ENCODE results near the gene ADGRD1.

Gene ADGRD1

DNA sequence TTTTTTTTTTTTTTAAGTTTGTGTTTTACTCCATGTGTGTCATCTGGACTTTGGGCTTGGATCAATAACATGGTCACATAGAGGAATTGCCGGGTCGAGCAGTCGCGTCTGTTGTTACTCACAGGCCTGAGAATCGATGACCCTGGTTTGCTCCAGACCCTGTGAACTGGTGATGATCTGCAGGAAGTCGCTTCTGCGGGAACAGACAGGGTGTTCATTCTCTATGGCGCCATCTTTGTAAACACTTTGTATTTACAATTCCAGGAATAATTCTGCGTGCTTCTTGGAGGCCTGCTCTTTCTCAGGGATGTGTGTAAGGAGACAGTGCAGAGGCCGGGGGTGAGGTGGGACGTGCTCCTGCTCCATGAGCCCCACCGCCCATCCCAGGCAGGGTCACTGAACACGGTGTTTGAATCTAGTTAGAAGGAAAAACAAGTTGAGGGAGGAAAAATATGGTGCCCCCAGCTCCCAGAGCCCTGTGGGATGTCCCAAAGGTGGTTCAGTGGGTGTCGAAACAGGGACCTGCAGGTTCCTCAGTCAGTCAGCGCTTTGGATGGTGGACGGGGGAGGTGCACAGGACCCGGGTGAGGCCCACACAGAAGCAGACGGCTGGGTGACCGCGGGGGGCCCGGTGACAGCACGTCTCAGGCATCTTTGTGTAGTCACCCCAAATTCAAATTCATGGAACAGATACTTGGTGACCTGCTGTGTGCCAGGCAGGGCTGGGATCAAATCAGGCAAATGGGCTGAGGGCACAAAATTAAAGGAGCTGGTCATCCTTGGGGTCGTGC lies 58.8 kb downstream of the ADGRD1 start:
- H2AK5ac ChIP-seq (ENCODE audit: low read length, severe bottlenecking) = no peak overlapping the region
- H2BK120ac ChIP-seq (ENCODE audit: low read depth, low read length) = no peak overlapping the region
- no peaks in the 10 kb centered on the region for H3K4me1 ChIP-seq (ENCODE audit: control insufficient read depth, insufficient read depth, low read depth, low read length)
- H3K4me3 ChIP-seq (ENCODE audit: insufficient read depth in 1 of 2, low read depth in 1 of 2, low read length in 2 of 2) = no peak overlapping the region
- H2AFZ ChIP-seq (ENCODE audit: low read depth, low read length) = no peak overlapping the region
- no peaks in the 10 kb centered on the region for H3K79me1 ChIP-seq (replicated peaks; ENCODE audit: low read length, poor library complexity, severe bottlenecking)
- H2BK15ac ChIP-seq (ENCODE audit: low read depth, poor library complexity, severe bottlenecking) = no peak overlapping the region
- H3K4ac ChIP-seq (ENCODE audit: low read depth in 1 of 2, low read length in 2 of 2) = no peak overlapping the region
- H3K4me2 ChIP-seq (ENCODE audit: low read length, poor library complexity, severe bottlenecking) = no peak overlapping the region
- H4K8ac ChIP-seq (ENCODE audit: low read length) = no peak overlapping the region
- DNase-seq = peak; percentile 28
- no peak overlapping the region for H2BK12ac ChIP-seq (ENCODE audit: low read length in 2 of 2)
- no peak overlapping the region for H2BK5ac ChIP-seq (ENCODE audit: low read depth, low read length, poor library complexity, severe bottlenecking)
- H3K9ac ChIP-seq (ENCODE audit: low read length) = no peak overlapping the region
- no peak overlapping the region for H4K91ac ChIP-seq (ENCODE audit: low read length)
- H3K23ac ChIP-seq (ENCODE audit: low read length in 2 of 2) = no peak overlapping the region
- H3K18ac ChIP-seq (ENCODE audit: low read depth in 1 of 2, low read length in 2 of 2) = no peak overlapping the region
- H3K27me3 ChIP-seq (ENCODE audit: control insufficient read depth in 1 of 2, insufficient read depth in 1 of 2, low read length in 2 of 2) = no peaks in the 10 kb centered on the region
- no peak overlapping the region for H3K14ac ChIP-seq (ENCODE audit: low read length in 2 of 2)
- H3K27ac ChIP-seq (ENCODE audit: low read length, poor library complexity, severe bottlenecking) = no peak overlapping the region
- 48% methylated on average over 23 of the region's 23 CpGs for WGBS
- H3K36me3 ChIP-seq (ENCODE audit: control insufficient read depth in 1 of 2, insufficient read depth in 2 of 2, low read depth in 1 of 2, low read length in 2 of 2) = no peaks in the 10 kb centered on the region
- H3K9me3 ChIP-seq (ENCODE audit: control insufficient read depth, low read length) = no peaks in the 10 kb centered on the region

DNA sequence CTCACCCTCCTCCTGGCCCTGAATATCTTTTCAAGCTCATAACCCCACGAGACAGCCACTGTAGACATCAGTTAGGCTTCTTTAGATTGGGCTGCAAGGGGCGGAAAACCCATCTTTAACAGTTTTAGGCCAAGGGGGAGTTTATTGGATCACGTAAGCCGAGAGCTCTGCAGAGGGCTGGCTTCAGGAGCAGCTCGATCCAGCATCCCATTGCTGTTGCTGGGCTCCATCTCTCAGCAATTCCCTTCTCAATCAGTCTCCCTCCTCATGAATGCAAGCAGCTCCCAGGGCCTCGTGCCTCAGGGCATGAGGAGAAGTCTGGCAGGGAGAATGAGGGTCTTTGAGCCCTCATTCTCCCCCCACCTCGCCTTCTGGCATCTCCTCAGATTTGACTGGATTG lies 59.4 kb downstream of the ADGRD1 start:
- Histone ChIP-seq H3K18ac (ENCODE audit: low read depth in 1 of 2, low read length in 2 of 2) (no peak overlapping the region), H2BK5ac (ENCODE audit: low read depth, low read length, poor library complexity, severe bottlenecking) (no peak overlapping the region), H3K79me1 (replicated peaks; ENCODE audit: low read length, poor library complexity, severe bottlenecking) (no peaks in the 10 kb centered on the region), H2BK12ac (ENCODE audit: low read length in 2 of 2) (no peak overlapping the region), H3K36me3 (ENCODE audit: control insufficient read depth in 1 of 2, insufficient read depth in 2 of 2, low read depth in 1 of 2, low read length in 2 of 2) (no peaks in the 10 kb centered on the region), H2AFZ (ENCODE audit: low read depth, low read length) (no peak overlapping the region), H2AK5ac (ENCODE audit: low read length, severe bottlenecking) (no peak overlapping the region), H2BK15ac (ENCODE audit: low read depth, poor library complexity, severe bottlenecking) (no peak overlapping the region), H3K27ac (ENCODE audit: low read length, poor library complexity, severe bottlenecking) (no peak overlapping the region), H3K9me3 (ENCODE audit: control insufficient read depth, low read length) (no peaks in the 10 kb centered on the region), H3K4ac (ENCODE audit: low read depth in 1 of 2, low read length in 2 of 2) (no peak overlapping the region), H3K9ac (ENCODE audit: low read length) (no peak overlapping the region), H3K27me3 (ENCODE audit: control insufficient read depth in 1 of 2, insufficient read depth in 1 of 2, low read length in 2 of 2) (no peaks in the 10 kb centered on the region), H3K4me3 (ENCODE audit: insufficient read depth in 1 of 2, low read depth in 1 of 2, low read length in 2 of 2) (no peak overlapping the region), H2BK120ac (ENCODE audit: low read depth, low read length) (no peak overlapping the region), H4K8ac (ENCODE audit: low read length) (no peak overlapping the region), H3K14ac (ENCODE audit: low read length in 2 of 2) (no peak overlapping the region), H3K4me2 (ENCODE audit: low read length, poor library complexity, severe bottlenecking) (no peak overlapping the region), H4K91ac (ENCODE audit: low read length) (no peak overlapping the region), H3K4me1 (ENCODE audit: control insufficient read depth, insufficient read depth, low read depth, low read length) (peaks cover 2% of the 10 kb centered on the region), H3K23ac (ENCODE audit: low read length in 2 of 2) (no peak overlapping the region)
- WGBS = 74% methylated on average over 7 of the region's 7 CpGs
- DNase-seq = no peak

DNA sequence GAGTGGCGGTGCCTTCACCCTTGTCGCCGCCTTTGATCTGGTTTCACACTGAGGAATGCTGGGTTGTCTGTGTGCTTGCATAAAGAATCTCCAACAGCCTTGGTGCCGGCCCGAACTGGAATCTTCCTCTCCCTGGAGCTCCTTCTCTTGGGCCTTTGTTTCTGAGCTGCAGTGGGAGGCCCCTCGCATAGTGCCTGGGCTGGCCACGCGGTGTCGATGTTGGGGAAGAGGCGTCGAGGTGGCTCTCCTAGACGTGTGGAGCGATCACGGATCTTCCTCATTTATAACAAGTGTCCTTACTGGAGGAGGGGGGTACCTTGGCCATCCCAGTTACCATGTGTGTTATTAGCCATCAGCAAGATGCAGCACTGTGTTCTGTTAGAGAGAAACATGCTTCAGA lies 60.6 kb downstream of the ADGRD1 start:
- Histone ChIP-seq H3K23ac (ENCODE audit: low read length in 2 of 2) (no peak overlapping the region), H3K9ac (ENCODE audit: low read length) (no peak overlapping the region), H2AK5ac (ENCODE audit: low read length, severe bottlenecking) (no peak overlapping the region), H2BK120ac (ENCODE audit: low read depth, low read length) (no peak overlapping the region), H4K91ac (ENCODE audit: low read length) (no peak overlapping the region), H3K14ac (ENCODE audit: low read length in 2 of 2) (no peak overlapping the region), H2BK12ac (ENCODE audit: low read length in 2 of 2) (no peak overlapping the region), H3K4me1 (ENCODE audit: control insufficient read depth, insufficient read depth, low read depth, low read length) (peaks cover 2% of the 10 kb centered on the region), H3K79me1 (replicated peaks; ENCODE audit: low read length, poor library complexity, severe bottlenecking) (no peaks in the 10 kb centered on the region), H2AFZ (ENCODE audit: low read depth, low read length) (no peak overlapping the region), H3K27ac (ENCODE audit: low read length, poor library complexity, severe bottlenecking) (no peak overlapping the region), H2BK5ac (ENCODE audit: low read depth, low read length, poor library complexity, severe bottlenecking) (no peak overlapping the region), H2BK15ac (ENCODE audit: low read depth, poor library complexity, severe bottlenecking) (no peak overlapping the region), H3K4me3 (ENCODE audit: insufficient read depth in 1 of 2, low read depth in 1 of 2, low read length in 2 of 2) (no peak overlapping the region), H3K4ac (ENCODE audit: low read depth in 1 of 2, low read length in 2 of 2) (no peak overlapping the region), H3K4me2 (ENCODE audit: low read length, poor library complexity, severe bottlenecking) (no peak overlapping the region), H3K36me3 (ENCODE audit: control insufficient read depth in 1 of 2, insufficient read depth in 2 of 2, low read depth in 1 of 2, low read length in 2 of 2) (no peaks in the 10 kb centered on the region), H3K27me3 (ENCODE audit: control insufficient read depth in 1 of 2, insufficient read depth in 1 of 2, low read length in 2 of 2) (no peaks in the 10 kb centered on the region), H3K9me3 (ENCODE audit: control insufficient read depth, low read length) (no peaks in the 10 kb centered on the region), H3K18ac (ENCODE audit: low read depth in 1 of 2, low read length in 2 of 2) (no peak overlapping the region), H4K8ac (ENCODE audit: low read length) (no peak overlapping the region)
- WGBS = 92% methylated on average over 14 of the region's 14 CpGs
- no peak for DNase-seq

DNA sequence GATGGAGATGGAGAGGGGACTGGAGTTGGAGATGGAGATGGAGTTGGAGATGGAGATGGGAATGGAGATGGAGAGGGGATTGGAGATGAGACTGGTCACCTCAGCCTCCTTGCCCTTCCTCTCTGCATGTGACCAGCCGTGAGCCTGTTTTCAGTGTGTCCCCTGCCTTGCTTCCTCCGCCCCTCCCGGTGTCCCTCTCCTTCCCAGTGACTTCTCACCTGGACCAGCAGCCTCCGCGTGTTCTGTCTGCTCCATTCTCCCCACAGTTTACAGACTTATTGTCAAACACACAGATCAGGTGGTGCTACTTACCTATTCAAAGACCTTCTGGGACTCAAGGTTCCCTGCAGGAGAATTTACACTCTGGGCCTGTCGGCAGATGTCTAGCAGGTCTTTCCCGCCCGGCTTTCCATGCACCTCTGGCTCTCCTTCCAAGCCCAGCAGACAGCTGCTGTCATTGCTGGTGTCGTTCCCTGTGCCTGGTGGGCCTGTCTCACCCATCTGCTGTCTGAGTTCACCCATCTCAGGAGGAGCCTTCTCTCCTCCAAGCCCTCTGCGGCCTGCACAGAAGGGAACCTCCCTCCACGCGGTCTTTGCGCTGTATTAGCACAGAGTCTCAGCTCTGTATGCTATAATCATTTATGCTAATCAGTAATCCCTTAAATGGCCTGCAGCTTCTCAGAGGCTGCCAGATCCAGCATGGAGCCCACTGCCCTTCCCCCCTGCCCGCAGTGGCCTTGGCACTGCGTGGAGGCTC lies 62.1 kb downstream of the ADGRD1 start:
- no peak overlapping the region for H3K9ac ChIP-seq (ENCODE audit: low read length)
- no peak overlapping the region for H2BK120ac ChIP-seq (ENCODE audit: low read depth, low read length)
- H2BK5ac ChIP-seq (ENCODE audit: low read depth, low read length, poor library complexity, severe bottlenecking) = no peak overlapping the region
- H3K14ac ChIP-seq (ENCODE audit: low read length in 2 of 2) = no peak overlapping the region
- no peak overlapping the region for H4K91ac ChIP-seq (ENCODE audit: low read length)
- no peak overlapping the region for H4K8ac ChIP-seq (ENCODE audit: low read length)
- no peak overlapping the region for H2AFZ ChIP-seq (ENCODE audit: low read depth, low read length)
- H3K18ac ChIP-seq (ENCODE audit: low read depth in 1 of 2, low read length in 2 of 2) = no peak overlapping the region
- H3K36me3 ChIP-seq (ENCODE audit: control insufficient read depth in 1 of 2, insufficient read depth in 2 of 2, low read depth in 1 of 2, low read length in 2 of 2) = no peaks in the 10 kb centered on the region
- no peak overlapping the region for H3K4me3 ChIP-seq (ENCODE audit: insufficient read depth in 1 of 2, low read depth in 1 of 2, low read length in 2 of 2)
- peaks cover 0 to 6% of the 10 kb centered on the region in 2 experiments for H3K27me3 ChIP-seq (ENCODE audit: control insufficient read depth in 1 of 2, insufficient read depth in 1 of 2, low read length in 2 of 2)
- no peak overlapping the region for H3K4ac ChIP-seq (ENCODE audit: low read depth in 1 of 2, low read length in 2 of 2)
- H2AK5ac ChIP-seq (ENCODE audit: low read length, severe bottlenecking) = no peak overlapping the region
- H3K4me1 ChIP-seq (ENCODE audit: control insufficient read depth, insufficient read depth, low read depth, low read length) = peaks cover 2% of the 10 kb centered on the region
- WGBS = 91% methylated on average over 15 of the region's 15 CpGs
- no peak overlapping the region for H3K27ac ChIP-seq (ENCODE audit: low read length, poor library complexity, severe bottlenecking)
- no peak overlapping the region for H3K4me2 ChIP-seq (ENCODE audit: low read length, poor library complexity, severe bottlenecking)
- H3K9me3 ChIP-seq (ENCODE audit: control insufficient read depth, low read length) = no peaks in the 10 kb centered on the region
- H3K79me1 ChIP-seq (replicated peaks; ENCODE audit: low read length, poor library complexity, severe bottlenecking) = no peaks in the 10 kb centered on the region
- H3K23ac ChIP-seq (ENCODE audit: low read length in 2 of 2) = no peak overlapping the region
- no peak overlapping the region for H2BK15ac ChIP-seq (ENCODE audit: low read depth, poor library complexity, severe bottlenecking)
- DNase-seq = no peak
- no peak overlapping the region for H2BK12ac ChIP-seq (ENCODE audit: low read length in 2 of 2)
